Activated CD8-positive, alpha-beta memory T cell treated with anti-CD3 and anti-CD28 coated beads for 1 hour (primary cell): Measurements from ENCODE around the gene TYW5.
"Not testable (repeated sequence)": the region's sequence is repeated elsewhere in the genome, so short reads cannot be mapped to it uniquely, and the experiment has no call there.

Experiments
- DNase-seq, 2 donors: peaks; one replicate each; pipeline ENCODE4 v3.0.0-alpha.2; 2020; ENCODE audit warnings: low read depth in 1 of 2; ENCODE audit errors: extremely low read depth in 1 of 2

Gene TYW5

GRCh38 chr2:199923924-199924323, 31.4 kb downstream of the TYW5 start:
- DNase-seq = no peak

GRCh38 chr2:199922856-199923255, 32.4 kb downstream of the TYW5 start:
- no peak for DNase-seq

- DNase-seq = no peak
Observed at GRCh38 chr2:199916980-199917379, 38.3 kb downstream of the TYW5 start.

GRCh38 chr2:199914372-199914958, 40.8 kb downstream of the TYW5 start:
- no peak for DNase-seq

- DNase-seq = not testable (repeated sequence)
Observed at GRCh38 chr2:199912553-199913114, 42.7 kb downstream of the TYW5 start.

- DNase-seq = no peak
Observed at GRCh38 chr2:199911877-199912161, 43.5 kb downstream of the TYW5 start.

GRCh38 chr2:199911052-199911876, 44.0 kb downstream of the TYW5 start, which contains the start of gene C2orf69:
TSS of gene C2orf69 (plus strand) at chr2:199911293. CDS start at chr2:199911439, 146 bp downstream.
- peak; percentile 76 to 85 for DNase-seq

- DNase-seq = no peak
Observed at GRCh38 chr2:199910338-199911051, 44.8 kb downstream of the TYW5 start.

- DNase-seq = no peak
Observed at GRCh38 chr2:199907008-199907714, 48.1 kb downstream of the TYW5 start.

- no peak for DNase-seq
Observed at GRCh38 chr2:199903111-199903510, 52.2 kb downstream of the TYW5 start.

- no peak for DNase-seq
Observed at GRCh38 chr2:199902486-199903110, 52.7 kb downstream of the TYW5 start.

GRCh38 chr2:199901942-199902341, 53.3 kb downstream of the TYW5 start:
- no peak for DNase-seq

- no peak for DNase-seq
Observed at GRCh38 chr2:199896617-199897016, 58.7 kb downstream of the TYW5 start.

GRCh38 chr2:199895406-199895805, 59.9 kb downstream of the TYW5 start:
- no peak for DNase-seq

GRCh38 chr2:199883474-199884212, 71.6 kb downstream of the TYW5 start:
- no peak for DNase-seq

GRCh38 chr2:199882667-199883066, 72.6 kb downstream of the TYW5 start:
- no peak for DNase-seq
